ENCODE results near the gene TPX2. TPM values are rescaled to one million over a fixed set of nuclear protein-coding genes. Genes with fewer than 3 reads are reported as not detected.

Gene TPX2
- total RNA-seq, 4 donors from 2014 or later: 4.4 to 11.2 (median 9.7) TPM

DNA sequence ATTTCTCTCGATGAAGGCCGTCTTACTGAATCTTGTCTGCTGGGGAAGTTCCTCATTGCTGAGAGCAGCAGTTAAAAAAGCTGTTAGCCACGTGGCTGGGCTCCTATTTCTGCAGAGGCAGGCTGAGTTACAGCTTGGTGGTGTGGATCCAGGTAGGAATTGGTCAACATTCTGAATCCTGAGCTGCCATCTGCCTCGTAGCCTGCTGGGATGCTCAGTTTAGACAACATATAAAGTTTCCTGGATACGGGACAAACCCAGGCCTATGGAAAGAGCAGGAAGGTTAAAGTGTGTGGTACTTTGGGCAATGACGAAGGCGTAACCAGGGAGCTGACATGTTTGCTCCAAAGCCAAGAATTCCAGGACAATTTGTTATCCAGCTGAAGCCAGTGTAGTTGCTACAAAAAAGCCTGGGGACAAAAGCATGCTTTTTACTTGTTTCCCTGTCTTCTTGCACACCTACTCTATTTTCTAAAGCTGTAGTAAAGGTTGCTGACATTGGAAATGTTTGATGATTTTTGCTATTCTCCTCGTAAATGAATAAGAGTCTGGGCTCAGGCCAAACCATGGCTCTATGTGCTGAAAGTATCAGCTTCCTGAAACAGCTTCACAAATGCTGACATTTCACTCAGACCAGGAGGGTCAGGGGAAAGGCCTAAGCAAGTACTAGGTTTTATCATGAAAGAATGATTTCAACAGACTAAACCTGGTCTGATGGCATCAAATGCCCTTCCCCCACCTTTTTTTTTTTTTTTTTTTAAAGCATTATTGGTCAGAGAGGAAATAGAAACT, 67.7 kb downstream of the TPX2 start:
- H3K27me3 ChIP-seq: no peaks in the 10 kb centered on the region
- no peak for TF ChIP-seq POLR2AphosphoS5 (IDR thresholded peaks at IDR 0.05)
- TF ChIP-seq POLR2A (IDR thresholded peaks at IDR 0.05): no peak
- H3K36me3 ChIP-seq: no peaks in the 10 kb centered on the region
- WGBS: 77% methylated on average over 8 of the region's 8 CpGs
- H3K4me1 ChIP-seq: no peaks in the 10 kb centered on the region
- H3K4me3 ChIP-seq: no peak overlapping the region
- H3K9me3 ChIP-seq: no peaks in the 10 kb centered on the region
- H3K27ac ChIP-seq: no peak overlapping the region
- DNase-seq (ENCODE audit: low spot score in 2 of 2): no peak

DNA sequence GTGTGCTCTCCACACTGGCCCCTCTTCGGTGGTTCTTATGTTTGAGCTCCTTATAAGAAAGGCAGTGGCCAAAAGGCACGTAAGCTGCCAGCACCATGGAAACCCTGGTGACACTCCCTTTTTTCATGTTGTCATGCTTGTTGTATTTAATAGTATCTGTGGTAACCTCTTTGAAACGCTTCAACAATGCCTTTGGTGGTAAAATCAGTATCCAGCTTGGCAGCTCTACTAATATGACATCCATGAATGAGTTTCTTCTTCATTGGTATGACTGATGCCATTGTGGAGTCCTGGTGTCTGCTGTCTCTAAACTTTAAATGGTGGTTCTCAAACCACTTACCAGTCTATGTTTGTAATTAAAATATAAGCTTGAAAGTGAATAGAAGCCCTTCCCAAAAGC, 69.4 kb downstream of the TPX2 start:
- Histone ChIP-seq H3K36me3 (no peaks in the 10 kb centered on the region), H3K27me3 (no peaks in the 10 kb centered on the region), H3K9me3 (no peaks in the 10 kb centered on the region), H3K4me3 (no peak overlapping the region), H3K4me1 (no peaks in the 10 kb centered on the region), H3K27ac (no peak overlapping the region)
- 72% methylated on average over 3 of the region's 3 CpGs for WGBS
- no peak for DNase-seq (ENCODE audit: low spot score in 2 of 2)
- TF ChIP-seq POLR2A (IDR thresholded peaks at IDR 0.05): no peak
- TF ChIP-seq, protein P1, sequence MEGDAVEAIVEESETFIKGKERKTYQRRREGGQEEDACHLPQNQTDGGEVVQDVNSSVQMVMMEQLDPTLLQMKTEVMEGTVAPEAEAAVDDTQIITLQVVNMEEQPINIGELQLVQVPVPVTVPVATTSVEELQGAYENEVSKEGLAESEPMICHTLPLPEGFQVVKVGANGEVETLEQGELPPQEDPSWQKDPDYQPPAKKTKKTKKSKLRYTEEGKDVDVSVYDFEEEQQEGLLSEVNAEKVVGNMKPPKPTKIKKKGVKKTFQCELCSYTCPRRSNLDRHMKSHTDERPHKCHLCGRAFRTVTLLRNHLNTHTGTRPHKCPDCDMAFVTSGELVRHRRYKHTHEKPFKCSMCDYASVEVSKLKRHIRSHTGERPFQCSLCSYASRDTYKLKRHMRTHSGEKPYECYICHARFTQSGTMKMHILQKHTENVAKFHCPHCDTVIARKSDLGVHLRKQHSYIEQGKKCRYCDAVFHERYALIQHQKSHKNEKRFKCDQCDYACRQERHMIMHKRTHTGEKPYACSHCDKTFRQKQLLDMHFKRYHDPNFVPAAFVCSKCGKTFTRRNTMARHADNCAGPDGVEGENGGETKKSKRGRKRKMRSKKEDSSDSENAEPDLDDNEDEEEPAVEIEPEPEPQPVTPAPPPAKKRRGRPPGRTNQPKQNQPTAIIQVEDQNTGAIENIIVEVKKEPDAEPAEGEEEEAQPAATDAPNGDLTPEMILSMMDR (IDR thresholded peaks at IDR 0.05): no peak
- no peak for TF ChIP-seq EP300 (IDR thresholded peaks at IDR 0.05)
- no peak for TF ChIP-seq POLR2AphosphoS5 (IDR thresholded peaks at IDR 0.05)

DNA sequence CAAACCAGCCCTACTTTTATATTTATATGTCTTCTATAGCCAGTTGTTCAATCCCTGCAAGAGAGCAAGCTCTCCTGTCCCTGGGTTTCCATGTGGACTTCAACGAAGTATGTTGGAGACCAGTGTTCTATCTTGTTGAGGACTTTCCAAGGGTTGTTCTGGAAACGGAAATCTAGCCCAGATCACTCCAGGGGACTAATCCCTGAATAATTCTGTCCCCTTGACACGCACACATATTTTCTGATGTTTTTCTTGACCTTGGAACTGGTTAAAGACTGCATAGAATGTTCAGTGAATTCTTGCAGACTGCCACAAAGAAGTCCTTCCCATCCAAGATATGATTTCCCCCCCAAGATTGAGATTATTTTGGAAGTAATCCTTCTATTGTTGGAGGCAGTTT, 70.6 kb downstream of the TPX2 start:
- TF ChIP-seq POLR2AphosphoS5 (IDR thresholded peaks at IDR 0.05): no peak
- TF ChIP-seq POLR2A (IDR thresholded peaks at IDR 0.05): no peak
- TF ChIP-seq EP300 (IDR thresholded peaks at IDR 0.05): no peak
- TF ChIP-seq, protein P1 (IDR thresholded peaks at IDR 0.05): no peak
- Histone ChIP-seq H3K27me3 (no peaks in the 10 kb centered on the region), H3K4me1 (no peaks in the 10 kb centered on the region), H3K36me3 (no peaks in the 10 kb centered on the region), H3K27ac (no peak overlapping the region), H3K4me3 (no peak overlapping the region), H3K9me3 (no peaks in the 10 kb centered on the region)
- no peak for DNase-seq (ENCODE audit: low spot score in 2 of 2)
- 82% methylated on average over 3 of the region's 3 CpGs for WGBS

DNA sequence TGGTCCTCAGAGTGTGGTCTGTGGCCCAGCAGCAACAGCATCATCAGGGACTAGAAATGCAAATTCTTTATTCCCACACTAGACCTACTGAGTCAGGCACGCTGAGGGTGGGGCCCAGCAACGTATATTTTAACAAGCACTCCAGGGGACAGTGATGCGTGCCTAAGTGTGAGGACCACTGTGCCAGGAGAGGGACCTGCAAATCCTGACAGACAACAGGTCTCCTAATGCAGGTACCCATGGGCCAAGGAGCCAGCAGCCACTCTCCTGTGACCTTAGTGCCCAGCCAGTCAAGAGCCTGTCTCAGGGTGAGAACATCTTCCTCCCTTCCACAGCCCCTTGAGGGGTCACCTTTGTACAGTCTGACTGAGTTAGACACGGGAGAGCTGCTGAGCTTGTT, 72.1 kb downstream of the TPX2 start:
- H3K4me1 ChIP-seq: peaks cover 4% of the 10 kb centered on the region
- WGBS: 90% methylated on average over 3 of the region's 4 CpGs
- no peak overlapping the region for H3K27ac ChIP-seq
- TF ChIP-seq POLR2AphosphoS5 (IDR thresholded peaks at IDR 0.05) (no peak), EP300 (IDR thresholded peaks at IDR 0.05) (no peak), POLR2A (IDR thresholded peaks at IDR 0.05) (no peak)
- TF ChIP-seq, protein P1 (IDR thresholded peaks at IDR 0.05): no peak
- H3K9me3 ChIP-seq: no peaks in the 10 kb centered on the region
- no peak overlapping the region for H3K4me3 ChIP-seq
- no peaks in the 10 kb centered on the region for H3K36me3 ChIP-seq
- no peaks in the 10 kb centered on the region for H3K27me3 ChIP-seq
- peak in 1 of 2 donors; percentile 52 for DNase-seq (ENCODE audit: low spot score in 2 of 2)

DNA sequence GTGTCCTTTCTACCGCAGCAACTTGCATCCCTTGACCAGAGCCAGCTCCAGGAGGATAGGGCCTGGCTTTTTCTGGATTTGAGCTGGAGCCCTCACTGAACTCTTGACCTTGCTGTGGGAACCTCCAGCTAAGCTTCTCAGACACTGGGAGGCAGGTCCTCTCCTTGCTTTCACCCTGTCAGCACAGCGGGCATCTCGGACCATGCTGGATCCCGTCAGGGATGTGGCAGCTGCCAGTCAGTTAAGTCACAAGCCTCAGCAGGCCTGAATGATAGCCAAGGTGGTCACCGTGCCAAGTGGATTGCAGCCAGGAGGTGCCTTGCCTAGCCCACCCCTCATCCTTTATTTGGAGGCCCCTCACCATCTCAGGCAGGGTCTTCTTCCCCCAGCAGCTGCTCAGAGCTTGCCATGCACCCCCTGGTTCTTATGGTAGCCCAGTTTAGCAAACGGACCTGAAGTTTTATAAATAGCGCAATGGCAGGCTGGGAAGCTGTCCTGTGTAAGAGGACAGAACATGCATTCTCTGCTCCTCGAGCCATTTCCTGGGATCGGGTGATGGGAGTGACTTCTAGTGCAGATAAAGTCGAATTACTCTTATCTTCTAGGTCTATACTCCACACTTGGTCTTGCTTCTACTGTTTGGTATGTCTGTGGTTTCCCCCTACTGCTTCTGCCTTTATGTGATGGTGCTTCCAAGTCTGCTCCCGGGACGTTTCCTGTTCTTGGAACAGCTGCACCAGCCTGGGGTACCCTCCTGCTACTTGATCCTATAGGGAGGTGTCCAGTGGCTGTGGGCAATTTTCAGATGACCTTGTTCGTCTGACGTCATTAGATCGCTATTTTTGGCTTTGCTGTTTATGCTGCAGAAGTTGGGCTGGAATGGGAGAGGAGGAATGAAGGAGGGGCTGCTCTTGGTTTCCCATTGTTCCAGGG, 73.0 kb downstream of the TPX2 start:
- WGBS: 73% methylated on average over 15 of the region's 15 CpGs
- Histone ChIP-seq H3K36me3 (no peaks in the 10 kb centered on the region), H3K4me1 (peaks cover 4% of the 10 kb centered on the region), H3K4me3 (no peak overlapping the region), H3K27ac (no peak overlapping the region), H3K9me3 (no peaks in the 10 kb centered on the region), H3K27me3 (no peaks in the 10 kb centered on the region)
- DNase-seq (ENCODE audit: low spot score in 2 of 2): peak in 1 of 2 donors; percentile 67
- TF ChIP-seq, protein P1 (IDR thresholded peaks at IDR 0.05): no peak
- TF ChIP-seq POLR2AphosphoS5 (IDR thresholded peaks at IDR 0.05) (no peak), POLR2A (IDR thresholded peaks at IDR 0.05) (no peak), EP300 (IDR thresholded peaks at IDR 0.05) (no peak)
